PFSK-1 (cell line): ENCODE results near the gene AQP10.

Source experiments
- POLR2AphosphoS5 ChIP-seq: IDR thresholded peaks from 2 replicates; pipeline ENCODE4 v1.6.1; 2012; ENCODE audit warnings: low read depth, mild to moderate bottlenecking, control low read depth, low read length, moderate library complexity
- SIN3A ChIP-seq: IDR thresholded peaks from 2 replicates; pipeline ENCODE4 v1.6.1; 2012; ENCODE audit warnings: mild to moderate bottlenecking, low read length, moderate library complexity, borderline replicate concordance; ENCODE audit not compliant: insufficient read depth
- TAF1 ChIP-seq: IDR thresholded peaks from 2 replicates; pipeline ENCODE4 v1.6.1; 2012; ENCODE audit warnings: low read length, control low read depth, borderline replicate concordance; ENCODE audit not compliant: insufficient read depth
- TF ChIP-seq, protein P1 (sequence below), 2 experiments: IDR thresholded peaks; 2 replicates each; pipeline versions ENCODE4 v1.6.1 to v1.8.0; 2011 to 2012; ENCODE audit warnings: low read depth in 2 of 2, low read length in 2 of 2, control low read depth in 1 of 2, inconsistent platforms in 1 of 2, mild to moderate bottlenecking in 1 of 2, moderate library complexity in 1 of 2; ENCODE audit not compliant: insufficient read depth in 1 of 2

DNA sequence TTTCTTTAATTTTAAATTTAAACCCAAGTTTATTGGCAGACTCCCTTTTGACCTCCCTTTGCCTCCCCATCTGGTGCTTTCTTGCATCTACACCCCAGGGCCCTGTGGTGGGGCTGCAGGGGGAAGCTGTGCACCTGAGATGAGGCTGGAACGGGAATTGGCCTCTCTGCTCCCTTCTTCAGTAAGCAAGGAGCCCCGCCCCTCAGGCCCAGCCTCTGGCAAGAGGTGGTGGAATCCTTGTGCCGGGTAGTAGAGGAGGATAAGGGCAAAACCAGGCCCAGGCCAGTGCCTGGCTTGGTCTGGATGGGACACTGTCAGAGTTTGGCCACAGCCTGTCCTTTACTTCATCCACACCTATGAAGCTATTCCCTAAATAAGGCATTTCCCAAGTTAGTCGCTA lies 29.5 kb downstream of the AQP10 start:
- TF ChIP-seq, protein P1, sequence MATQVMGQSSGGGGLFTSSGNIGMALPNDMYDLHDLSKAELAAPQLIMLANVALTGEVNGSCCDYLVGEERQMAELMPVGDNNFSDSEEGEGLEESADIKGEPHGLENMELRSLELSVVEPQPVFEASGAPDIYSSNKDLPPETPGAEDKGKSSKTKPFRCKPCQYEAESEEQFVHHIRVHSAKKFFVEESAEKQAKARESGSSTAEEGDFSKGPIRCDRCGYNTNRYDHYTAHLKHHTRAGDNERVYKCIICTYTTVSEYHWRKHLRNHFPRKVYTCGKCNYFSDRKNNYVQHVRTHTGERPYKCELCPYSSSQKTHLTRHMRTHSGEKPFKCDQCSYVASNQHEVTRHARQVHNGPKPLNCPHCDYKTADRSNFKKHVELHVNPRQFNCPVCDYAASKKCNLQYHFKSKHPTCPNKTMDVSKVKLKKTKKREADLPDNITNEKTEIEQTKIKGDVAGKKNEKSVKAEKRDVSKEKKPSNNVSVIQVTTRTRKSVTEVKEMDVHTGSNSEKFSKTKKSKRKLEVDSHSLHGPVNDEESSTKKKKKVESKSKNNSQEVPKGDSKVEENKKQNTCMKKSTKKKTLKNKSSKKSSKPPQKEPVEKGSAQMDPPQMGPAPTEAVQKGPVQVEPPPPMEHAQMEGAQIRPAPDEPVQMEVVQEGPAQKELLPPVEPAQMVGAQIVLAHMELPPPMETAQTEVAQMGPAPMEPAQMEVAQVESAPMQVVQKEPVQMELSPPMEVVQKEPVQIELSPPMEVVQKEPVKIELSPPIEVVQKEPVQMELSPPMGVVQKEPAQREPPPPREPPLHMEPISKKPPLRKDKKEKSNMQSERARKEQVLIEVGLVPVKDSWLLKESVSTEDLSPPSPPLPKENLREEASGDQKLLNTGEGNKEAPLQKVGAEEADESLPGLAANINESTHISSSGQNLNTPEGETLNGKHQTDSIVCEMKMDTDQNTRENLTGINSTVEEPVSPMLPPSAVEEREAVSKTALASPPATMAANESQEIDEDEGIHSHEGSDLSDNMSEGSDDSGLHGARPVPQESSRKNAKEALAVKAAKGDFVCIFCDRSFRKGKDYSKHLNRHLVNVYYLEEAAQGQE (IDR thresholded peaks at IDR 0.05; ENCODE audit: insufficient read depth in 1 of 2, low read depth in 2 of 2, low read length in 2 of 2) = no peak
- TF ChIP-seq POLR2AphosphoS5 (no peak), SIN3A (no peak), TAF1 (no peak)
